HG03378 (cell line): ENCODE results near the gene PAQR3.

Experiments
- ATAC-seq: cut with Tn5 transposase; IDR thresholded peaks from one replicate; pipeline ENCODE4 v1.9.1; 2021; ENCODE audit warnings: mild to moderate bottlenecking, moderate library complexity; ENCODE audit not compliant: unreplicated experiment

The PAQR3 gene, protein sequence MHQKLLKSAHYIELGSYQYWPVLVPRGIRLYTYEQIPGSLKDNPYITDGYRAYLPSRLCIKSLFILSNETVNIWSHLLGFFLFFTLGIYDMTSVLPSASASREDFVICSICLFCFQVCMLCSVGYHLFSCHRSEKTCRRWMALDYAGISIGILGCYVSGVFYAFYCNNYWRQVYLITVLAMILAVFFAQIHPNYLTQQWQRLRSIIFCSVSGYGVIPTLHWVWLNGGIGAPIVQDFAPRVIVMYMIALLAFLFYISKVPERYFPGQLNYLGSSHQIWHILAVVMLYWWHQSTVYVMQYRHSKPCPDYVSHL

DNA sequence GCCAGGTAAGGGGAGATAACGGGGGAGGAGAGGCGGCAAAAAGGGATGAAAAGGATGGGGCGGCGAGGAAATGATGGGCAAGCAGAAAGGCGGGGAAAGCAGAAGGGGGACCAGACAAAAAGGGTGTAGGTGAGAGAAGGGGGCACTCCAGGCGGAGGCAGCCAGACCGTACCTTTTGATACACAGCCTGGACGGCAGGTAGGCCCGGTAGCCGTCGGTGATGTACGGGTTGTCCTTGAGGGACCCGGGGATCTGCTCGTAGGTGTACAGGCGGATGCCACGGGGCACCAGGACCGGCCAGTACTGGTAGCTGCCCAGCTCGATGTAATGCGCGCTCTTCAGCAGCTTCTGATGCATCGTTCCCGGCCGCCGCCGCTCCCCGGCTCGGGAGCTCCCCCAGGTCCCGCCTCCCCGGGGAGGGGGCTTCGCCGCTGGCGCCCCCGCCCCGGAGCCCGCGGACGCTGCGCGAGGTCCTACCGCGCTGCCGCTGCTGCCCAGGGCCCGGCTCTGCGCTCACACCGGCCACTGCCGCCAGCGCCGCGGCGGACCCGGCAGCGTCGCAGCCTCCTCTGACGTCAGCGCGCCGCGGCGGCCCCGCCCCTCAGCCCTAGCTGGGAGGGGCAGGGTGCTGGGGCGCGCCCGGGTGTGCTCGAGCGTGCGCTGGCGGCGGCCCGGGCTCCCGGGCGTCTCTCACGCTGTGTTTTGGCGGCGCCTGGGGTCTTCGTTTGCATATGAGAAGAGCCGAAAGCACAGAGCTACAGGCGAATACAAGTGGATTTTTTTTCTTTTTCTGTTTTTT is at the start of gene PAQR3:
TSS of gene PAQR3 (minus strand) at position 571 of the 799 bp plus-strand sequence. CDS start at position 357, 214 bp downstream.
- peak; percentile 72 for ATAC-seq

DNA sequence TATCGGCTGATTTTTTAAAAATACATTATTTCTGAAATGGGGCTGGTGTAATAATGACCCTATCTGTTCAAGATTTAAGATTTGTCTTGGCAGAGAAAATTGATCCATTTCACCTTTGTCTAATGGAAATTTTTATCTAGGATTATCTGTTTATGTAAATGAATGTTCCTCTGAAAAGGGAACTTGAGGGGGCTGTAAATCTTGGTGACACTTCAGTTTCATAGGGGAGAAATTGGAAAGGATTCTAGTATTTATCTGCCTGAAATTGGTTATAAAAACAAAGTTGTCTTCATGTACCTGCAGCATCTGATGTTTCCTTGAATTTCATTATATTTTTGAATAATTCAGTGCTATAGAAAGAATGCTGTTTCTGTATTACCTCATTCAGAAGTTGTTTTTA is 48.4 kb upstream of the PAQR3 start:
- ATAC-seq, result no peak

DNA sequence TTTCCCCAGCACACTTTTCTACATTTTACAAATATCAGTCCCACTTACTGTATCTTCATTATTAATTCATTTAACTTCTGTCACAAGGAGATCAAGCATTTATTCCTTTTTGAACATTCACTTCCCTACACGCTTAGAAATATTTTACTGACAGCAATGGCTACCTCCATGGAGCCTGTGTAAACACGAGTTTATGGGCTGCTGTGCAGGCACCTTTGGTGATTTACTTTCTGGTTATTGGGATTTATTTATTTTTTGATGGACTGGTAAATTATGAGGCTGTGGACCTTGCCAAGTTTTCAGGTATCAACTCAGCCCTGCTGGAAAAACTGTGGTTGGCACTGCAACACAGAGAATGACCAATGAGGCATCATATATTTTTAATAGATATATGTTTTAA is 45.4 kb upstream of the PAQR3 start:
- no peak for ATAC-seq

DNA sequence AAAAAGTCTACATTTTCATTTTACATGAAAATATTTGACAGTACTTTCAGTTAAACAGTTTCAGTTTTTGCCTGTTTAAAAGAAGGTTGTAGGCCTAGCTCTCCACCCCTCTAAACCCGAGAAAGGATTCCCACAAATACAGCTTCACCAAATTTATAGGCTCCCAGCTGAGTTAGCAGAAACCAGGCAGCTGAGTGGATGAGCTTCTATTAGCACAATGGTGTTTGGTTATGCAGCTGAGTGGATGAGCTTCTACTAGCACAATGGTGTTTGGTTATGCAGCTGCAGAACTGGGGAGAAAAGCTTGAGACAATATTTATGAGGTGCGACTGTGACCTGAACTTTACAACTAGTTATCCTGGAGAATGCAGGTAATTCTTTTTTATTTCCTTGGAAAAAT is 36.6 kb upstream of the PAQR3 start:
- no peak for ATAC-seq

DNA sequence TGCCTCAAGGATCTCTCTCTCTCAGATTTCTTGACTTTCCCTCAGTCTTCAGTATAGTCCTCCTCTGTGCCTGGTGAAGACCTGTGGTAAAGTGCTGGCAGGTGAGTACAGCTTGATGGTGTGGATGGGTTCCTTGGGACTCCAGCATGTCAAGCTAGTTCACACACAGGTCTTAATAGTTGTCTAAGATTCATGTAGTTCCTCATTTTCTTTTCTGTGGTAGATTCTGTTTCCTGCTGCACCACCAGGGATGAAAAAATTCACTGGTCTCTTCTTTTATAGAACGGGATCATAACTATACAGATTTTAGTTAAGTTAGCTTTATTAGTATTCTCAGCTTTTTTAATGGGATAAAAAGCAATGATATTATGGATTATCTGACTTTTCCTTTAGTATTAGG is 32.5 kb upstream of the PAQR3 start:
- ATAC-seq, result no peak

DNA sequence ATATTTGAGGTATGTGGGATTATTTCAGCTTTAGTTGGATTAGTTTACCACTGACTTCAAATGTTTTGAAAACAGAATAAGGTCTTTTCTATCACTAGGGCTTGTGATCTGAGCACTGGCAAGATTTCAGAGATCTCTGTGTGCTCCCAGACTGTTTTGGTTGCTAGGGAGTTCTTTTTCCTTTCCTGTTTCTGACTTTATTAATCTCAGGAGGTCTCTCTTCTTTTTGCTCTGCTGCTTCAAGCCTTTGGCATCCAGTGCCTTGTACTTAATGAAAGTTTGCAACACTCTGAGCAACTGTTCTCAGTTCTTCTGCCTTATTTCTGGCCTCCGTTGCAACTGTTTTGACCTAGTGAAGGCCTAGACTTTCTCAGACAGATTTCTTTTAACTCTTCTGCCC is 32.1 kb upstream of the PAQR3 start:
- no peak for ATAC-seq

DNA sequence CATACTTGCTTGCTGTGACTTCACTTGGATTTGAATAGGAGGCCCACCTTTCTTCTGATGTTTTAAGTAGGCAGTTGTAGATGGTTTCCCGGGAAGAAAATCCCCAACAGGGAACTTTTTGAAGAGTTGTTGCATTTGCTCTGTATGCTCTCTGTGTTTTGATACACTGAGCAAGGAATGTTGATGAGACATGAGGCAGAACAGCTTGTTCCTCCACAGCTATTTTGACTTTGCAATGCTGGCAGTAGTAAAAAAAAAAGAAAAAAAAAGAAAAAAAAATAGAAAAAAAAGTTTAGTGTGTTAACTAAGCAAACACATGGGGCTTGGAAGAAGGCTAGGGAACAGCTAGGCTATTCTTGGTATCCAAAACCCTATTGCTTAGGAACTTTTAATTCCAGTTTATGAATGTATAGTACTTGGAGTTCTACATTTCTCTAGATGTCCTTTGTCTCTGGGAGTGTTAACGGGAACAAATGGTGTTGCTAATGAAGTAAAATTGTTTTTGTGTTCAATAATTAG is 23.4 kb upstream of the PAQR3 start:
- ATAC-seq, result no peak

DNA sequence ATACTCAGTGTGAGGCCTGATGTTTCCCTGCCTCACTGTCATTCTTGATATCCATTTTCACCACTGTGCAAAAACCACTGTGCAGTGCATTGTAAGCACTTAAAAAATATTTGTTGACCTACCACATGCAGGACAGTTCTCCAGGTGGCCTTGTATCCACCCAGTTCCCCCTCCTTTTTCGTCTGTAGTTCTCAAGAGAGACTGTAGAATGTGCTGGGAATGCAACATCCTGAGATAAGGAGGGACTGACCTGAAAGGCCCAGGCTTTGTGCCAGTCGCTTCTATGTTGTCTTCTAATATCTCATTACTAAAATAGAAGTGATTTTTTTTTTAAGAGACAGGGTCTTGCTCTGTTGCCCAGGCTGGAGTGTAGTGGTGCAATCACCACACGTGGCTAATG is 21.7 kb upstream of the PAQR3 start:
- no peak for ATAC-seq

DNA sequence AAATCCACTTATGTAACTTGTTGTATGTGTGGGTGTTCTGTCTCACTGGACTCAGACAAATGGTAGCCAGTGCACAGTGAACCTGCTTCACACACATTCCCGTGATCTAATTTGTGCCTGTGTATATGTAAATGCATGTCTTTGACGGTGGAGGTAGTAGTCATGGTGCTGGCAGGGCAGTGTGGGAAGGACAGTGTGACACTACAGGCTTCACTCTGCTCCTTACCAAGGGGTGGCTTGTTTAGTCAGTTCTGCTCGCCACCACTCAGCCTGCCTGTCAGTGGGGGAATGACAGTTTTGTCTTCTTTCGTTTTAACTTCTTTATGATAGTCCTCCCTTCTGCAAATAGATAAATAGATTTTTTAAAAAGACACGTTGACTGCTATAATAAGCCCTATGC is 17.7 kb upstream of the PAQR3 start:
- ATAC-seq, result no peak

DNA sequence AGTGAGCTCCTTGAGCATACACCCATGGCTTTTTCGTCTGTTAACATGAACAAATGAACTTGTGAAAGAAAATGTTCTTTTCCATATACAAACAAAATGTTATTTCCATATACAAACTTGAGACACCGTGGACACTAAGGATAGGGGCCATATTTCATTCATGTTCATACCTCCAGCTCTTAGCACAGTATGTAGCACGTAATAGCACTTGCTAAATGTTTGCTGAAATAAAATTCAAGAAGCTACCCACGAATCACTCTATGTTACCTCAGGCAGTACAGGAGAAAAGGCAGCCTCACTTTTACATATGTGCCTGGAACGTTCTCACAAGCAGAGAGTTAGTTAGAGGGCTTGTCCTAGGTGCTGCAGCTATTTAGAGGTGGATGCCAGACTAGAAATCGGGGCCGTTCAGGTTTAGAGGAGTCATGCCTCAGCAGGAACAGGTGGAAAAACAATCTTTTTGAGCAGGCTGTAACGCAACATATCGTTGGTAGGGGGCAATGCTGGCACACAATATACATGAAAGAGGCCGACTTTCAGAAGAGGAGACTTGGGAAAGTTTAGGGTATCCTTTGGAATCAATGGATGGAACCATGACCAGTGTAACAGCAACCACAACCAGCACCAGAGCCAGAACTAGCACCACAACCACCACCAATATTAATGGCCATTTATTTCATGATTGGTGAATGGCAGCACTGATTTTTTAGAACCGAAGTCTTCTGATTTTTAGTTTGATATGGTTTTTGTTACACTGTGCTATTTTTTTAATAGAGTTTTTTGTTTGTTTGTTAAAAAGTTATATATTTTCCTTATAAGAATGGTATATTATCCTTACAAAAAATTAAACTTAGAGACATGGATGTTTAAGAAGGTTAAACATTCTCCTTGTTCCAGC is 14.8 kb upstream of the PAQR3 start:
- ATAC-seq, result no peak

DNA sequence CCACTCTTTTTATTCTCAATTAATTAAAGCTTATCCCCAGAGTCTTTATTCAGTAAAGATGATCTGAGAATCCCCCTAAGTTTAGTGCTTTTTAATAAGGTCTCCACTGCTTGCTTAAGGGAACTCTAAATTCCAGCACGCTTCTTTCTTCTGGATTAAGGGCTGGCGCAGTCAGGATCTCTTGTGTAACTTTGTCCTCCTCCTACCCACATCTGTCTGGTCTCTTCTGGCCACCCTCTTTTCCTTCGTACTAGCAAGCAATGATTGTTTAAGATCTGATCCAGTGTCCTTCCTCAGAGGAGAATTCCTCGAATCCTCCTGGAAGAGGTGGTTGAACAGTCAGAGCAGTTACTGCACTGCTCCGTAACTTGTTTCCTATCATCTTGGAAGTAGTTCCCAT is 14.0 kb upstream of the PAQR3 start:
- no peak for ATAC-seq

DNA sequence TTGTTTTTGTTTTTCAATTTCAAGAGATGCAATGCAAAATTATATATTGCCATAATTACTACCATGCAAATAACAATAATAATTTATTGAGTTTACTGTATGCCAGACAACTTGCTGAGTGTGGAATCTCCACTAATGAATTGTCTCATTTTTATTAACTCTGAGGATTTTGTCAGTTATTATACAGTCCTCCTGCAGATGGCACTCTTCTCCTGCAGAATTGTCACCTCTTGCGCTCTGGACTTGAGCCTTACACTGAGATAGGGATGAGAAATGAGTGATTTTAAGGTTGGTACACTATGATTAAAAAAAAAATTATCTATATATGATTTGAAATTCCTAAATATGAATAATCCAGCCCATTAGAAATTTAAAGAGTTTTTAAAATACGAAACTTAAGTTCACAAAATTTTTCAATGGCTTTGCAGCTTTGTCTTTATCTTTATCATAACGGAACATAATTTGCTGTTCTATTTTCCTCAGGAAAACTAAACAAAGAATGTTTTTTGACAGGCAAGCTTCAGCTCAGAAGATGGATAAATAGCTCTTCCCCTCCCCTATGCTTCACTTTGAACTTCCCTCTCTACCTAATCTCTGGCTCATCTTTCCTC is 12.7 kb upstream of the PAQR3 start:
- peak; percentile 71 for ATAC-seq

DNA sequence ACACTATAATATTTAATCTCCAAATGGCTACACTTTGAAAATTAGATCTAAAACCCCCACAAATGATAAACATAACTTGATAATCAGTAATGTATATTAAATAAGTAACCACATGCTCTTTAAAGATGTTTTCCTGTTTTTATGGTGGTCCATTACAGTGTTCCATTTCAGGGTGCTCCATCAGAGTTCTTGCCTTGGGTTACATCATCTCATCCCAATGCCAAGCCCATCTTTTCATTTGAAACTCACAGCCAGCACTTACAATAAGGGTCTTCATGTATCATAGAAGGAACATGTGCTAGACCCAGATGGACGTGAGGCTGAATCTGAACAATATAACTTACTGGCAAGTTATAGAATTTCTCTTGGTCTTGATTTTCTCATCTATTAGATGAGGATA is 10.5 kb upstream of the PAQR3 start:
- ATAC-seq, result no peak

DNA sequence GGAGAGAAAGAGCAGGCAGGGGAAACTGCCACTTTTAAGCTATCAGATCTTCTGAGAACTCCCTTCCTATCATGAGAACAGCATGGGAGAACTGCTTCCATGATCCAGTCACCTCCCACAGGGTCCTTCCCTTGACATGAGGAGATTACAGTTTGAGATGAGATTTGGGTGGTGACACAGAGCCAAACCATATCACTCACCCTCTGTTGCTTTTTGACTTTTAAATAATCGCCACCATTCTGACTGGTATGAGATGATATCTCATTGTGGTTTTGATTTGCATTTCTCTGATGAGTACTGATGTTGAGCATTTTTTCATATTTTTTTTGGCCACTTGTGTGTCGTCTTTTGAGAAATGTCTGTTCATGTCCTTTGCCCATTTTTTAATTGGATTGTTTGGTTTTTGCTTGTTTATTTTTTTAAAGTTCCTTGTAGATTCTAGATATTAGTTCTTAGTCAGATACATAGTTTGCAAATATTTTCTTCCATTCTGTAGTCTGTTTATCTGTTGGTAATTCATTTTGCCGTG is 6.5 kb upstream of the PAQR3 start:
- no peak for ATAC-seq

DNA sequence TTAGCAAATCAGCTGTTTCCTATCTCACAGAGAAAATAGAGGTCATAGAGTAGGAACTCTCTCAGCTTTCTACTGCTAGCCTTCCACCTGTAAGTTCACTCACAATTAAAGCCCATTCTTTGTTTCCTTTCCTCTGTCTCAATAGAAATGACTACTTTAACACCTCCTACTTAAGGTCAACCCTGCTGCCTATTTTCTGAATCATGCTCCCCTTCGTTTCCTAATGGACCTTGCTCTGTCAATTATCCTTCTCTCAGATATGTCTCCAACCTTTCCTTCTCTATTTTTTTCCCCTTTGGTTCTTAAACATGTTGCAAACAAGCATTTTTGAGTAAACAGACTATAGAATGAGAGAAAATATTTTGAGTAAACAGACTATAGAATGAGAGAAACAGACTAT is 5.1 kb upstream of the PAQR3 start:
- ATAC-seq, result no peak

DNA sequence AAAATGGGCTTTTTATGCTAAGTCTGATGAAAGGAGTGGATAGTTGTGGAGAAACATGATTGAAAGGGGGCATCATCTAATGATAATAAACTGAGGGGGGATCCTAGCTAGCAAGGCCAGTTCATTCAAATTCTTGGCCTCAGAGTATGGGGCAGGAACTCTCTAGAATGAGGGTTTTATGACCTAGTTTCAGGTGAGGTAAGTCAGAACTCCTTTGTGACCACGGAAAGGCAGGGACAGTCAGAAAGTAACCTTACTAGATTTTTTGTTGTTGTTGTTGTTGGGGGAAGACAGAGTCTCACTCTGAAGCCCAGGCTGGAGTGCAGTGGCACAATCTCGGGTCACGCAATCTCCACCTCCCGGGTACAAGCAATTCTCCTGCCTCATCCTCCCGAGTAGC is 1.5 kb upstream of the PAQR3 start:
- ATAC-seq, result no peak

DNA sequence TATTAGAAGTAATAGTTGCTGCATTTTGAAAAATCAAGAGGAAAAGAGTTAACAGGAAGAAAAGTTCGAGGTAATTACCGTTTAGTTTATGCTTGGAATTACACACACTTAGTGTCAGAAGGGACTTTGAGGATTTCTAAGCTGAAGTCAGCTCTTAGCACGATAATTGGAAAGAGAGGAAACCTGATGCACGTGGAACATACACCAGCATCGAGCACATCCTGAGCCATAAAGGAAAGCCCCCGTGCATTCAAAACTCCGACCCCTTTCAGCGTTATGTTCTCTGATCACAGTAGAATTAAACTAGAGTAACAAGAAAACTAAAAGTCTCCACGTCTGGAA is 400 bp upstream of the PAQR3 start:
- peak; percentile 33 for ATAC-seq

DNA sequence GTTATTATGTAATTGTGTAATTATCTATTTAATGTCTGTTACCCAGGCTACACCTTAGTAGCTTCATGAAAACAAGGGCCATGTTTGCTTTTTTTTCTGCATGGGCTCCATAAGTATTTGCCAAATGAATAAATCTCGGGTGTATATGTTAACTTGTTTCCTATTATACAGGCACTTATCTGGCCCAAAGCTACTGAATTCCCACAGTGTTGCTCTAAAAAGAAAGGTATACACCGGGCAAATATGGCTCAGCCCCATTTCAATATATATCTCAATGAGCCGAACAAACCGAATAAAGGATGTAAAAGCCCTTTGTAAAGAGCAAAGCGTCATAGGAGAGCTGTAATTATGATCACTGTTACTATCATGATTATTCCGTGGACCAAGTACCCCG is 767 bp downstream of the PAQR3 start:
- no peak for ATAC-seq

DNA sequence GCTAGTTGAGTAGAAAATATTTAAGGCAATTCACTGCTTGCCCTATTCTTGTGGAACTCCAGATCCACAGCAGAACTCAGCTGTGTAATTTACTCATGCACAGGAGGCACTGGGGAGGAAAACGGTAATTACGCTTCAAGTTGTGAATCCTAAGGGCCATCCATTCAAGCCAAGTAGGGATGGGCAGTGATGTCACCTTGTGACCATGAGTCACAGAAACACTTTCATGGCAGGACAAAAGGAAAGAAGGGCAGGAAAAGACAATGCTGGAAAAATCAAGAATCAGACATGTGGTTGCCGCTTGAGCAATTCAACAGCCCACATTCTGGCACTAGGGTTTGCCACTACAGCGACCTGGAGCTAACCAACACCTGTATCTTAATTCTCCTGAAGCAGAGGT is 1.4 kb downstream of the PAQR3 start:
- no peak for ATAC-seq

DNA sequence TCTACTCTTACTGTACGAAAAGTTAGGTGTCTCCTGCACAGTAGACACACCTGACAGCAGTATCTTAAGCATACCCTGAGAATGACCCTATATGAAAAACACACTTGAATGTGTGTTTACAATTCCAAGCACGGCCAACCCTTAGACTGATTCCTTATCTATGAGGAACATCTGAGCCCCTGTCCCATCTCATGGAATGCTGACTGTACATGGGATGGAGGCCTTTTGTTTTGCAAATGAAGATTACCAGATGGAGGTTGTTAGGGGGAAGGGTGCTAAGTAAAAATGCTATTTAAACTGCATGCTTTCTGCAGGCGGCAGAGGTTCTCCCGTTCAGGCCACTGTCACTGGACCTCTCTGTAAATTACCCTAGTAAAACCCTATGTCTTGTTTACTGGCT is 2.2 kb downstream of the PAQR3 start:
- ATAC-seq, result no peak
